Suprapubic skin (tissue), 3 donors: ENCODE results near the gene ZNF30.

Experiments used
- EP300 ChIP-seq: sonication (generic); formaldehyde crosslinking; IDR thresholded peaks from one replicate; pipeline ENCODE4 v1.6.1; 2017; ENCODE audit warnings: antibody characterized with exemption
- POLR2A ChIP-seq, 2 donors: fragments of 450-650 bp; IDR thresholded peaks; one replicate each; pipeline ENCODE4 v1.6.1; 2017; ENCODE audit warnings: antibody characterized with exemption in 2 of 2, mild to moderate bottlenecking in 2 of 2, moderate library complexity in 2 of 2
- TF ChIP-seq, protein P1 (sequence below), 2 donors: fragments of 200-600 bp in 1 of 2; fragments of 450-650 bp in 1 of 2; sonication (generic) in 1 of 2; IDR thresholded peaks; one replicate each; pipeline ENCODE4 v1.5.1; 2016 to 2019; ENCODE audit warnings: antibody characterized with exemption in 2 of 2, mild to moderate bottlenecking in 1 of 2, moderate library complexity in 1 of 2

DNA sequence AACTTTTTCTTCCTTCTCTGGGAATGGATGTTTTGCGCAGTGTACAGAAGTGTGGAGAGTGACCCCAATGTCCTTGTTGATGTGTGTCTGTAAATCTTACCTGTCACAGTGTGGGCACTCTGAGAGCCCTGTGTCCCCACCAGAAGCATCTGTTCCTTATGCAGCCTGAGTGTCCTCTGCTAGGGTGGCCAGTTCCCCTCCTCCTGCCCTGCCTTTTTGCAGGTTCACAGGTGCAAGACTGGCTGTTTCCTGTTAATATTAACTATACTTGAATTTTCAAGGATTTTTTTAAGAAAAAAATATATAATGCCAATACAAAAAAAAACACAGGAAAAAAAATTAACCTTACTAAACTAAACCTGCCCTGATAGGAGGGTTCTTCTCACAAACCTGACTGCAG, 61.4 kb downstream of the ZNF30 start:
- TF ChIP-seq POLR2A (IDR thresholded peaks at IDR 0.05) (no peak), EP300 (no peak)
- TF ChIP-seq, protein P1, sequence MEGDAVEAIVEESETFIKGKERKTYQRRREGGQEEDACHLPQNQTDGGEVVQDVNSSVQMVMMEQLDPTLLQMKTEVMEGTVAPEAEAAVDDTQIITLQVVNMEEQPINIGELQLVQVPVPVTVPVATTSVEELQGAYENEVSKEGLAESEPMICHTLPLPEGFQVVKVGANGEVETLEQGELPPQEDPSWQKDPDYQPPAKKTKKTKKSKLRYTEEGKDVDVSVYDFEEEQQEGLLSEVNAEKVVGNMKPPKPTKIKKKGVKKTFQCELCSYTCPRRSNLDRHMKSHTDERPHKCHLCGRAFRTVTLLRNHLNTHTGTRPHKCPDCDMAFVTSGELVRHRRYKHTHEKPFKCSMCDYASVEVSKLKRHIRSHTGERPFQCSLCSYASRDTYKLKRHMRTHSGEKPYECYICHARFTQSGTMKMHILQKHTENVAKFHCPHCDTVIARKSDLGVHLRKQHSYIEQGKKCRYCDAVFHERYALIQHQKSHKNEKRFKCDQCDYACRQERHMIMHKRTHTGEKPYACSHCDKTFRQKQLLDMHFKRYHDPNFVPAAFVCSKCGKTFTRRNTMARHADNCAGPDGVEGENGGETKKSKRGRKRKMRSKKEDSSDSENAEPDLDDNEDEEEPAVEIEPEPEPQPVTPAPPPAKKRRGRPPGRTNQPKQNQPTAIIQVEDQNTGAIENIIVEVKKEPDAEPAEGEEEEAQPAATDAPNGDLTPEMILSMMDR (IDR thresholded peaks at IDR 0.05), result no peak
